ENCODE measurements around the gene SMARCA1. TPM values are rescaled to one million over a fixed set of nuclear protein-coding genes. Genes with fewer than 3 reads are reported as not detected.

SMARCA1 gene, protein sequence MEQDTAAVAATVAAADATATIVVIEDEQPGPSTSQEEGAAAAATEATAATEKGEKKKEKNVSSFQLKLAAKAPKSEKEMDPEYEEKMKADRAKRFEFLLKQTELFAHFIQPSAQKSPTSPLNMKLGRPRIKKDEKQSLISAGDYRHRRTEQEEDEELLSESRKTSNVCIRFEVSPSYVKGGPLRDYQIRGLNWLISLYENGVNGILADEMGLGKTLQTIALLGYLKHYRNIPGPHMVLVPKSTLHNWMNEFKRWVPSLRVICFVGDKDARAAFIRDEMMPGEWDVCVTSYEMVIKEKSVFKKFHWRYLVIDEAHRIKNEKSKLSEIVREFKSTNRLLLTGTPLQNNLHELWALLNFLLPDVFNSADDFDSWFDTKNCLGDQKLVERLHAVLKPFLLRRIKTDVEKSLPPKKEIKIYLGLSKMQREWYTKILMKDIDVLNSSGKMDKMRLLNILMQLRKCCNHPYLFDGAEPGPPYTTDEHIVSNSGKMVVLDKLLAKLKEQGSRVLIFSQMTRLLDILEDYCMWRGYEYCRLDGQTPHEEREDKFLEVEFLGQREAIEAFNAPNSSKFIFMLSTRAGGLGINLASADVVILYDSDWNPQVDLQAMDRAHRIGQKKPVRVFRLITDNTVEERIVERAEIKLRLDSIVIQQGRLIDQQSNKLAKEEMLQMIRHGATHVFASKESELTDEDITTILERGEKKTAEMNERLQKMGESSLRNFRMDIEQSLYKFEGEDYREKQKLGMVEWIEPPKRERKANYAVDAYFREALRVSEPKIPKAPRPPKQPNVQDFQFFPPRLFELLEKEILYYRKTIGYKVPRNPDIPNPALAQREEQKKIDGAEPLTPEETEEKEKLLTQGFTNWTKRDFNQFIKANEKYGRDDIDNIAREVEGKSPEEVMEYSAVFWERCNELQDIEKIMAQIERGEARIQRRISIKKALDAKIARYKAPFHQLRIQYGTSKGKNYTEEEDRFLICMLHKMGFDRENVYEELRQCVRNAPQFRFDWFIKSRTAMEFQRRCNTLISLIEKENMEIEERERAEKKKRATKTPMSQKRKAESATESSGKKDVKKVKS
- 25.9 and 37.4 TPM in 2 replicates for total RNA-seq

DNA sequence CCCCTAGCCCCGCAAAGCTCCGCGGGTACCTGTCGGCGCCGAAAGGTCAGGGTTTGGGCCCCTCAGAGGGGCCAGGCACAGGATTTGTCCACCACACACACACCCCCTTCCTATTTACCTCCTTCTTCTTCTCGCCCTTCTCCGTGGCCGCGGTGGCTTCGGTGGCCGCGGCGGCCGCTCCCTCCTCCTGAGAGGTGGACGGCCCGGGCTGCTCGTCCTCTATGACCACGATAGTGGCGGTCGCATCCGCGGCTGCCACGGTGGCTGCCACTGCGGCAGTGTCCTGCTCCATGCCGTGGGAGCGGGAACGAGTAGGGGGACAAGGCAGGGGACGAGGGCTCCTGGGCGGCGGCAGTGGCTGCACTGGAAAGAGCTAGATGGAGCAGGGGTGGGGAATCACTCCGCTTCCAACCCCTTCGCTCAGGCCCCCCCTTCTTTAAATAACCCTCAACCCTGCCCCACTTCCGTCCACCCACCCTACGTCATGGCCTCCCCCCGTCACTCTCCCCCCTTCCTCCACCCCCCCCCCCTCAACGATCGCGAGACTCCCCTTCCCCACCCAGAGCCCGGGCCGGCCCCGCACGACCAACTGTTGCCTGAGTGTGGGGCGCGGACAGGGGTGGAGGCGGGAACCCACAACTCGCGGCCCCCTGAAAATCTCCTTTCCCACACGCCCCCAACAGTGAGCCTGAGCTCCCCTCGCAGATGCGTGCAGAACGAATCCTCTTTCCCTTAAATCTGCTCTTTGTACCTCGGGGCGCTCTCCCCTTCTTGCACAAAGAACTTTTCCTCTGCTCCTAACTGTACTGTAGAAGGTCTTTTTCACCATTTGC, at the start of gene SMARCA1:
TSS of gene SMARCA1 (minus strand) at position 412 of the 833 bp plus-strand sequence. CDS start at position 292, 120 bp downstream.

DNA sequence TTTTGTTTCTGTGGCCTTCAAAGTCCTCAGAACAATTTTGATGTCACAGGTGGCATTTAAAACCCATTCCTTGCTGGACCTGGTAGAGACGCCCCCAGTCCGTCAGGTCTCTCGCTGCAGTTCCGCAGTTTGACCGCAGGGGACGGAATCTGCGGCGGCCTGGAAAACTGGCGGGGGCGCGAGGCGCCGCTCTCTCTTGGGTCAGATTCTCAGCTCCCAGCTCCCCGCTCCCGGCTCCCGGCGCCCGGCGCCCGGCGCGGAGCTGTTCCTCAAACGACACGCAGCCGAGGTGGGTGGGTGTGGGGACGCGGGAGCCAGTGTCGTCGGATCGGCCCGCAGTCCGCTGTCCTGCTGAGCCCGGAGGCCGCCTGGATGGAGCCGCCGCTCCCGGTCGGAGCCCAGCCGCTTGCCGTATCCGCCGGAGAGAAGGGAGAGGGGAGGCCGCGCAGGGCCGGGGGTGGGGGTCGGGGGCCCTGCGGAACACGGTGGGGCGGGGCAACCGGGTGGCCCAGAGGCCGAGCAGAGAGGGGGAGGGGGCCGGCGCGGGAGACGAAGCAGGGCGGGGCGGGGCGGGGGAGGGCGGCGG, 16.9 kb upstream of the SMARCA1 start, which contains the start of gene OCRL:
TSS of gene OCRL (plus strand) at position 192 of the 586 bp plus-strand sequence. CDS start at position 373, 181 bp downstream.

Other genes with a start within 250 kb of the SMARCA1 start
- 12.6 and 13.3 TPM in 2 replicates for gene OCRL, start 16.8 kb upstream of the SMARCA1 start, total RNA-seq
- not detected in 2 replicates for gene APLN, start 131.5 kb upstream of the SMARCA1 start, total RNA-seq
- gene XPNPEP2, start 215.5 kb upstream of the SMARCA1 start, total RNA-seq: 1.7 TPM in 1 of 2 replicates, not detected in the other